ENCODE measurements around the gene VSTM4. TPM values are rescaled to one million over a fixed set of nuclear protein-coding genes. Genes with fewer than 3 reads are reported as not detected.

Gene VSTM4
- total and polyA plus RNA-seq, 9 of the 15 experiments (the other 6 are each of a cell fraction or from before 2014, with no cell fraction given), result 1.0 to 7.9 (median 3.0) TPM

GRCh38 chr10:49038711-49039110 is 76.6 kb downstream of the VSTM4 start:
- no peak for ATAC-seq
- BruUV-seq (replicated peaks), result no TSS peak
- no peak for FAIRE-seq
- no peak for TF ChIP-seq NFE2L1 (tag; IDR thresholded peaks at IDR 0.05; ENCODE audit: borderline replicate concordance, low read depth)
- TF ChIP-seq RBM14 (IDR thresholded peaks at IDR 0.05; ENCODE audit: borderline replicate concordance, insufficient read depth, low read depth, low read length), result no peak
- no peak for TF ChIP-seq SAFB2 (IDR thresholded peaks at IDR 0.05; ENCODE audit: borderline replicate concordance, low read depth, low read length, severe bottlenecking)
- TF ChIP-seq RBFOX2 (IDR thresholded peaks at IDR 0.05; ENCODE audit: low read depth, low read length), result no peak
- TF ChIP-seq HNRNPK (IDR thresholded peaks at IDR 0.05; ENCODE audit: low read depth, low read length, poor library complexity, severe bottlenecking), result no peak
- TF ChIP-seq SNIP1 (IDR thresholded peaks at IDR 0.05; ENCODE audit: low read depth), result no peak
- TF ChIP-seq, protein P1, sequence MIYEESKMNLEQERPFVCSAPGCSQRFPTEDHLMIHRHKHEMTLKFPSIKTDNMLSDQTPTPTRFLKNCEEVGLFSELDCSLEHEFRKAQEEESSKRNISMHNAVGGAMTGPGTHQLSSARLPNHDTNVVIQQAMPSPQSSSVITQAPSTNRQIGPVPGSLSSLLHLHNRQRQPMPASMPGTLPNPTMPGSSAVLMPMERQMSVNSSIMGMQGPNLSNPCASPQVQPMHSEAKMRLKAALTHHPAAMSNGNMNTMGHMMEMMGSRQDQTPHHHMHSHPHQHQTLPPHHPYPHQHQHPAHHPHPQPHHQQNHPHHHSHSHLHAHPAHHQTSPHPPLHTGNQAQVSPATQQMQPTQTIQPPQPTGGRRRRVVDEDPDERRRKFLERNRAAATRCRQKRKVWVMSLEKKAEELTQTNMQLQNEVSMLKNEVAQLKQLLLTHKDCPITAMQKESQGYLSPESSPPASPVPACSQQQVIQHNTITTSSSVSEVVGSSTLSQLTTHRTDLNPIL (CRISPR knock-in tag; IDR thresholded peaks at IDR 0.05), result no peak
- TF ChIP-seq, protein P2, sequence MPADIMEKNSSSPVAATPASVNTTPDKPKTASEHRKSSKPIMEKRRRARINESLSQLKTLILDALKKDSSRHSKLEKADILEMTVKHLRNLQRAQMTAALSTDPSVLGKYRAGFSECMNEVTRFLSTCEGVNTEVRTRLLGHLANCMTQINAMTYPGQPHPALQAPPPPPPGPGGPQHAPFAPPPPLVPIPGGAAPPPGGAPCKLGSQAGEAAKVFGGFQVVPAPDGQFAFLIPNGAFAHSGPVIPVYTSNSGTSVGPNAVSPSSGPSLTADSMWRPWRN (IDR thresholded peaks at IDR 0.05; ENCODE audit: low read depth), result no peak
- TF ChIP-seq SOX6 (IDR thresholded peaks at IDR 0.05), result no peak
- no peak for TF ChIP-seq ZNF785 (CRISPR knock-in tag; IDR thresholded peaks at IDR 0.05)
- no peak for TF ChIP-seq HDAC6 (IDR thresholded peaks at IDR 0.05; ENCODE audit: low read depth, low read length)
- no peak for TF ChIP-seq MLX (CRISPR knock-in tag; conservative IDR thresholded peaks at IDR 0.05)
- no peak for TF ChIP-seq PKNOX1 (IDR thresholded peaks at IDR 0.05)
- TF ChIP-seq L3MBTL2 (IDR thresholded peaks at IDR 0.05), result no peak
- TF ChIP-seq PHF21A (IDR thresholded peaks at IDR 0.05; ENCODE audit: borderline replicate concordance, low read depth), result no peak
- TF ChIP-seq ZFX (CRISPR knock-in tag; IDR thresholded peaks at IDR 0.05), result no peak
- TF ChIP-seq SREBF2 (CRISPR knock-in tag; IDR thresholded peaks at IDR 0.05), result no peak
- TF ChIP-seq XRCC3 (IDR thresholded peaks at IDR 0.05), result no peak

More at GRCh38 chr10:49038711-49039110, 76.6 kb downstream of the VSTM4 start:
- Histone ChIP-seq H3K4me3 (no peak overlapping the region), H3K4me1 (replicated peaks in 1 of 2; ENCODE audit: control insufficient read depth in 2 of 2, insufficient read depth in 2 of 2, low read length in 2 of 2) (peaks cover 2 to 13% of the 10 kb centered on the region in 2 experiments), H3K27ac (ENCODE audit: extremely low read depth, low read depth, low read length) (no peak overlapping the region), H3K27me3 (ENCODE audit: control insufficient read depth in 2 of 2, insufficient read depth in 2 of 2, low read length in 2 of 2) (no peaks in the 10 kb centered on the region; a peak in 1 of 5 replicates), H4K20me1 (replicated peaks; ENCODE audit: control insufficient read depth, insufficient read depth, low read length) (no peaks in the 10 kb centered on the region), H2AFZ (ENCODE audit: low read depth, low read length) (no peak overlapping the region), H3K36me3 (ENCODE audit: control insufficient read depth, insufficient read depth, low read length) (no peaks in the 10 kb centered on the region), H3K9me1 (ENCODE audit: control insufficient read depth, insufficient read depth, low read length) (no peaks in the 10 kb centered on the region), H3K4me2 (ENCODE audit: insufficient read depth, low read length) (no peak overlapping the region), H3K9ac (ENCODE audit: insufficient read depth in 1 of 2, low read depth in 2 of 2, low read length in 2 of 2) (no peak overlapping the region), H3K9me3 (replicated peaks; ENCODE audit: control insufficient read depth, insufficient read depth, low read depth, low read length) (no peaks in the 10 kb centered on the region), H3K79me2 (ENCODE audit: control insufficient read depth, insufficient read depth, low read length) (no peaks in the 10 kb centered on the region)
- ChIA-PET CTCF (ENCODE audit: low intra/inter-chr PET ratio) (no interaction called here), POLR2A (interaction anchor here (0.6 to 1.7 kb wide), 4 partner anchors 8 to 764 kb away, joined by 3 to 5 read pairs (median 4); no protein-coding TSS in a partner anchor)
- 60% methylated on average over 5 of the region's 5 CpGs for WGBS (ENCODE audit: insufficient coverage, low coverage, missing lambda C conversion rate)
- in situ Hi-C loops (cut with MboI) (no loop called here), intact Hi-C loops (cut with micrococcal nuclease) (no loop called here)
- no peak for DNase-seq (ENCODE audit: extremely low read depth in 1 of 4, low spot score in 3 of 4)
